IMR-90 (cell line): Measurements from ENCODE around the gene CCDC7.

Experiments
- CHD1 ChIP-seq: IDR thresholded peaks from 2 replicates; pipeline ENCODE4 v1.6.1; 2012; ENCODE audit warnings: low read depth, low read length, improper control_type of control experiment
- CTCF ChIP-seq: conservative IDR thresholded peaks from 2 replicates; pipeline ENCODE4 v1.5.1; 2012; ENCODE audit warnings: mild to moderate bottlenecking, low read depth, low read length, improper control_type of control experiment
- MAFK ChIP-seq: IDR thresholded peaks from 2 replicates; pipeline ENCODE4 v1.6.1; 2012; ENCODE audit warnings: low read depth, low read length, improper control_type of control experiment
- MAZ ChIP-seq: IDR thresholded peaks from 2 replicates; pipeline ENCODE4 v1.6.1; 2012; ENCODE audit warnings: low read depth, mild to moderate bottlenecking, low read length, improper control_type of control experiment, moderate library complexity, borderline replicate concordance
- MXI1 ChIP-seq: IDR thresholded peaks from 2 replicates; pipeline ENCODE4 v1.6.1; 2012; ENCODE audit warnings: low read depth, mild to moderate bottlenecking, low read length, moderate library complexity, borderline replicate concordance
- POLR2A ChIP-seq: IDR thresholded peaks from 2 replicates; pipeline ENCODE4 v1.6.1; 2012; ENCODE audit warnings: mild to moderate bottlenecking, low read depth, low read length
- RAD21 ChIP-seq: IDR thresholded peaks from 2 replicates; pipeline ENCODE4 v1.6.1; 2012; ENCODE audit warnings: low read length, improper control_type of control experiment
- SMC3 ChIP-seq: fragments of 150-350 bp; IDR thresholded peaks from 2 replicates; pipeline ENCODE4 v1.6.1; 2016; ENCODE audit warnings: low read depth, mild to moderate bottlenecking, antibody characterized with exemption, low read length, moderate library complexity

- TF ChIP-seq CTCF (no peak), CHD1 (no peak), MXI1 (no peak), MAFK (no peak), SMC3 (no peak), RAD21 (no peak), POLR2A (no peak), MAZ (no peak)
Observed at GRCh38 chr10:32408690-32409089, 37.2 kb upstream of the CCDC7 start.
